GM12864 (cell line): ENCODE results near the gene ZNF451.

Experiments
- DNase-seq: peaks from one replicate; pipeline ENCODE4 v3.0.0-alpha.2; 2011; ENCODE audit warnings: low read depth
- H3K4me3 ChIP-seq: 2 replicates; pipeline ENCODE4 v1.5.1; 2011; ENCODE audit warnings: mild to moderate bottlenecking, low read depth, low read length, control low read depth
- TF ChIP-seq, protein P1 (sequence below): IDR thresholded peaks from 2 replicates; pipeline ENCODE4 v1.5.1; 2011; ENCODE audit warnings: low read depth, mild to moderate bottlenecking, moderate library complexity, low read length, control low read depth, inconsistent platforms; ENCODE audit errors: missing control alignments

ZNF451 gene

DNA sequence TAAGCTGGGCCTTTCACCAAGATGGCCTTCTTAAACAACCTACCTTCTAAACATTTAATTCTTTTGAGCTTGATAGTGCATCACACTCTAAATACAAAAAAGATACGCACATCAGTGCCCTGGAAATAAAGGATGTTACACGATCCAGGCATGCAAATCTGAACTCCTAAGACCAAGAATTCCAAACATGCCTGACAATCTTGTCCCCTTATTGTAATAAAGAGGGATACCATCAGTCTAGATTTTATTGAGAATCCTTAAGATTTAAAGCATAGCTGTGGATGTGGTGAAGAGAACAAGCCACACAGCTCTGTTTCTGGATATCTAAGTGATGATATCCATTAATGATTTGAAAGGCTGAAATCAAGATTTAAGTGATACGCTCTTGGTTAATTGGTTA is 13.0 kb downstream of the ZNF451 start:
- TF ChIP-seq, protein P1, sequence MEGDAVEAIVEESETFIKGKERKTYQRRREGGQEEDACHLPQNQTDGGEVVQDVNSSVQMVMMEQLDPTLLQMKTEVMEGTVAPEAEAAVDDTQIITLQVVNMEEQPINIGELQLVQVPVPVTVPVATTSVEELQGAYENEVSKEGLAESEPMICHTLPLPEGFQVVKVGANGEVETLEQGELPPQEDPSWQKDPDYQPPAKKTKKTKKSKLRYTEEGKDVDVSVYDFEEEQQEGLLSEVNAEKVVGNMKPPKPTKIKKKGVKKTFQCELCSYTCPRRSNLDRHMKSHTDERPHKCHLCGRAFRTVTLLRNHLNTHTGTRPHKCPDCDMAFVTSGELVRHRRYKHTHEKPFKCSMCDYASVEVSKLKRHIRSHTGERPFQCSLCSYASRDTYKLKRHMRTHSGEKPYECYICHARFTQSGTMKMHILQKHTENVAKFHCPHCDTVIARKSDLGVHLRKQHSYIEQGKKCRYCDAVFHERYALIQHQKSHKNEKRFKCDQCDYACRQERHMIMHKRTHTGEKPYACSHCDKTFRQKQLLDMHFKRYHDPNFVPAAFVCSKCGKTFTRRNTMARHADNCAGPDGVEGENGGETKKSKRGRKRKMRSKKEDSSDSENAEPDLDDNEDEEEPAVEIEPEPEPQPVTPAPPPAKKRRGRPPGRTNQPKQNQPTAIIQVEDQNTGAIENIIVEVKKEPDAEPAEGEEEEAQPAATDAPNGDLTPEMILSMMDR, result no peak
- DNase-seq, result no peak
- H3K4me3 ChIP-seq, result no peak overlapping the region

DNA sequence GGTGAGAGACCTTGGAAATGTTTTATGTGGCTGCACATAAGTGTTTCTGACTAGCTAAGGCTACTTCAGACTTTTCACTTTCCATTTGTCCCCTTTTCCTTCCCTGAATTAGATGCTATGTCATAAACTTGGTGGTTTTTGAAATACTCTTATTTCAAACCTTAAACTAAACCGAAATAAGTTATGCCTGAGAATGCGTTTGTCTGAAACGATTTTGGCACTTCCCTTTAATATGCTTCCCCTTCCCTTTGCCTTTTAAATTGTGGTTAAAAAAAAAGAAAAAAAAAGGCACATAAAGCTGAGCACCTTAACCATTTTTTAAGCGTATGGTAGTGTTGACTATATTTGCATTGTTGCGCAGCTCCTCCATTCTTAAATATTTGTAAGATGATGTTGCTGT is 14.3 kb downstream of the ZNF451 start:
- DNase-seq, result no peak
- H3K4me3 ChIP-seq, result no peak overlapping the region
- TF ChIP-seq, protein P1, result no peak

DNA sequence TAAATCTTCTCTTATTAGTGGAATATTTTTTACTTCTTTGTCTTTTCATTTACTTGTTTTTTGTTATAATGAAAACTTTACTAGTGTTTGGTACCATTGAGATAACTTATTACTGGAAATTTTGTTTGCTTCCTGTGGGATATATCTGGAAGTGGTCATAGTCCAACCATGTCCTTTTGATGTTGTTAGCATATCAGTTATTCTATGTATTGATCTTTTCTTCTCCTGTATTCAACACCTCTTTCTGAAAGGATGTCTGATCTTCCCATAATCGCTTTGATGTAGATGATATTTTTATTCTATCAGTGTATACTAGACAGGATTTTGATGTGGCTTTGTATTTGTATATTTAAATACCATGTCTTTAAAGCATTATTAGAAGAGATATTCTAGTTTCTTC is 17.0 kb downstream of the ZNF451 start:
- DNase-seq, result no peak
- TF ChIP-seq, protein P1, result no peak
- no peak overlapping the region for H3K4me3 ChIP-seq

DNA sequence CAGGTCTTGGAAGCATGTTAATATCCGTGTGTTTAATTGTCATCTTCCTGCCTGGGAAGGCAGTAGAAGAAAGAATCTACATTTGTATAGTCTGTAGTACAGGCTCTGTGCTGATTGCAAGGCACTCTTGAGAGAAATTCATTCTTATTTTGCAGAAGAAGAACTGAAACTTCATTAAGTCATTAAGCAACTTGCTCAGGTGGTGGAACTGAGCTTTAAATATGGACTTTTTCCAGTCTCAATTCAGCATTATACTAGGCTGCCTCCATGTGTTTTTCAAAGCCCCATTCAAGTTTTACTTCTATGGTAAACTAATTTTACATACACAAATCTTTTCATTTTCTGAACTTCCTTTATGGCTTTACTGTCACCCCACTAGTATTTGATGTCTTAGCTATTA is 18.7 kb downstream of the ZNF451 start:
- TF ChIP-seq, protein P1, result no peak
- DNase-seq, result peak; percentile 31
- no peak overlapping the region for H3K4me3 ChIP-seq

DNA sequence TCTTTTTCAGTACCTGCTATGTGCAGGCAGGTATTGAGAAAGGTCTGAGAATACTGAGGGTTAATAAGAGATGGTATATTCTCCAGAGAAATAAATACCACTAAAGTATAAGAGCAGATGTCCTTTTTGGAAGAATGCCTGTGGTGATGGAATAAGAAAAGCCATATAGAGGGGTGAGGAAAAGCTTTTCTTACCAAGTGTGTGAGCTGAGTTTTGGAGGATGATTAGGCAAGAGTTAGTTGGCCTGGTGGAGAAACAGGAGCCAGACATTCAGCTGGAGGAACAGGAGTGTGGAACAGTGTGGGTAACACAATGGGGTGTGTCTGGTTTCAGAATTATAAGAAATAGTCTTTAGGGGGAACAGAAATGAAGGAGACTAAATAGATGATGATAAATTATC is 19.9 kb downstream of the ZNF451 start:
- no peak overlapping the region for H3K4me3 ChIP-seq
- TF ChIP-seq, protein P1, result no peak
- DNase-seq, result no peak

DNA sequence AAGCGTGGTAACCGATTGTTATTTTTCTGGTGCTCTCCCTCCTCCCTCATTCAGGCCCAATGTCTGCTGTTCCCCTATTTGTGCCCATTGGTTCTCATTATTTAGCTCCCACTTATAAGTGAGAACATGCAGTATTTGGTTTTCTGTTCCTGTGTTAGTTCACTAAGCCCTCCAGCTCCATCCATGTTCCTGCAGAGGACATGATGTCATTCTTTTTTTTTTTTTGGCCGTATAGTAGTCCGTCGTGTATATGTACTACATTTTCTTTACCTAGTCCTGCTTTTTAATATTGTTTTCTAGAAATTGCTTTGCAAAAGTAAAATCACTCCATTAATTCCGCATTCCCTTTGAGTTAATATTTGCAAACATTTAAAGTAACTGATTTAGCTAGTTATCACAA is 23.1 kb downstream of the ZNF451 start:
- no peak overlapping the region for H3K4me3 ChIP-seq
- DNase-seq, result no peak
- TF ChIP-seq, protein P1, result no peak

DNA sequence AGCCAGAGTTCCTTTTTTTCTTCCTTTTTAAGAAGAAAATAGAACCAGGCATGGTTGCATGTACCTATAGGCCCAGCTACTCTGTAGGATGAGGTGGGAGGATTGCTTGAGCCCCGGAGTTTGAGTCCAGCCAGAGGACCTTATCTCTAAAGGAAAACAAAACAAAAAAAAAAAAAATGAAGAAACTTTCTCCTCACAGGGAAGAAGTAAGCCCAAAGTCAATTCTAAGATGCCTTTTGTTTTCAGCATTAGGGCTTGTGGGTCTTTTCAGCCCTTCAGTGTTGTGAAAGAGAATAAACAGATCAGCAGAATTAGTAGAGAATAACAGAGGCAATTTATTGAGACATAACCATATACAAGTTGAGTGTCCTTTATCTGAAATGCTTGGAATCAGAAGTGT is 26.8 kb downstream of the ZNF451 start:
- DNase-seq, result no peak
- TF ChIP-seq, protein P1, result no peak

More for the DNA sequence above, 26.8 kb downstream of the ZNF451 start:
- no peak overlapping the region for H3K4me3 ChIP-seq
